CD4-positive, alpha-beta T cell (primary cell): ENCODE results near the gene AVPR1B. TPM values are rescaled to one million over a fixed set of nuclear protein-coding genes. Genes with fewer than 3 reads are reported as not detected.

ENCODE experiments used
- ATAC-seq: fragments of 200-7000 bp; cut with Tn5 transposase; one replicate; pipeline ENCODE4 v1.10.0; 2022; ENCODE audit warnings: mild to moderate bottlenecking; ENCODE audit not compliant: poor library complexity
- CTCF ChIA-PET: fragments of 350-600 bp; sonication (Branson Sonifier 250); formaldehyde crosslinking; loops from one replicate; lab custom pipeline; 2021; ENCODE audit warnings: antibody characterized with exemption, inconsistent platforms; lab: Charles Lee
- POLR2A ChIA-PET: fragments of 350-600 bp; sonication (Branson Sonifier 250); formaldehyde crosslinking; loops from one replicate; lab custom pipeline; 2021; ENCODE audit warnings: antibody characterized with exemption, inconsistent platforms; lab: Charles Lee
- DNase-seq, 14 experiments: peaks; one replicate each; pipeline ENCODE4 v3.0.0-alpha.2; 2013 to 2020; ENCODE audit warnings: mixed read lengths in 2 of 14
- H3K27ac ChIP-seq, 2 donors: one replicate each; pipeline versions ENCODE4 v1.5.1 to v1.7.0; 2013; ENCODE audit warnings: low read length in 2 of 2, low read depth in 1 of 2, mild to moderate bottlenecking in 1 of 2
- H3K27me3 ChIP-seq, 2 experiments: 1 replicate in 1 of 2; 2 replicates in 1 of 2; pipeline versions ENCODE4 v1.6.1 to v1.7.0; 2013; ENCODE audit warnings: low read length in 2 of 2, control low read depth in 1 of 2, mild to moderate bottlenecking in 1 of 2, moderate library complexity in 1 of 2; ENCODE audit not compliant: insufficient read depth in 2 of 2, control insufficient read depth in 1 of 2
- H3K36me3 ChIP-seq: one replicate; pipeline ENCODE4 v1.6.1; 2013; ENCODE audit warnings: low read length, control low read depth; ENCODE audit not compliant: insufficient read depth
- H3K4me1 ChIP-seq: one replicate; pipeline ENCODE4 v1.6.1; 2013; ENCODE audit warnings: low read length, control low read depth; ENCODE audit not compliant: insufficient read depth
- H3K4me3 ChIP-seq: one replicate; pipeline ENCODE4 v1.5.1; 2013; ENCODE audit warnings: mild to moderate bottlenecking, low read length, moderate library complexity
- H3K9me3 ChIP-seq, 2 experiments: 1 replicate in 1 of 2; 2 replicates in 1 of 2; pipeline versions ENCODE4 v1.6.1 to v1.7.0; 2013; ENCODE audit warnings: low read length in 2 of 2, mild to moderate bottlenecking in 2 of 2, control low read depth in 1 of 2, moderate library complexity in 1 of 2; ENCODE audit not compliant: control insufficient read depth in 1 of 2, insufficient read depth in 1 of 2
- H3K27ac Mint-ChIP-seq: one replicate; pipeline ENCODE4 v1.8.0; 2020; ENCODE audit warnings: mixed read lengths
- H3K27me3 Mint-ChIP-seq: one replicate; pipeline ENCODE4 v1.8.0; 2021; ENCODE audit warnings: mixed read lengths
- H3K36me3 Mint-ChIP-seq: one replicate; pipeline ENCODE4 v1.8.0; 2021; ENCODE audit warnings: low read depth, mixed read lengths
- H3K4me1 Mint-ChIP-seq: one replicate; pipeline ENCODE4 v1.8.0; 2021; ENCODE audit warnings: low read depth, mixed read lengths
- H3K4me3 Mint-ChIP-seq: one replicate; pipeline ENCODE4 v1.8.0; 2020; ENCODE audit warnings: mild to moderate bottlenecking, mixed read lengths
- H3K9me3 Mint-ChIP-seq: one replicate; pipeline ENCODE4 v1.8.0; 2020; ENCODE audit warnings: mixed read lengths
- intact Hi-C, 2 experiments: fragments of 100-400 bp; cut with DNase I in 1 of 2; cut with micrococcal nuclease in 1 of 2; formaldehyde crosslinking; loops; one replicate each; pipeline versions ENCODE4 v1.15.1 to v1.9.0; 2023 to 2025; cut with DNase I, micrococcal nuclease
- total RNA-seq, 174 experiments: library from RNA in 2 of 174; stranded (reverse) in 2 of 174; gene quantifications; one replicate each; pipeline ENCODE4 v1.2.3 and lab custom pipeline; 2021 to 2026
- TF ChIP-seq, protein P1 (sequence below): fragments of 200-600 bp; IDR thresholded peaks from one replicate; pipeline ENCODE4 v1.8.0; 2022; ENCODE audit warnings: antibody characterized with exemption, mild to moderate bottlenecking

The AVPR1B gene
- total RNA-seq, 2 experiments from 2014 or later: not detected

DNA sequence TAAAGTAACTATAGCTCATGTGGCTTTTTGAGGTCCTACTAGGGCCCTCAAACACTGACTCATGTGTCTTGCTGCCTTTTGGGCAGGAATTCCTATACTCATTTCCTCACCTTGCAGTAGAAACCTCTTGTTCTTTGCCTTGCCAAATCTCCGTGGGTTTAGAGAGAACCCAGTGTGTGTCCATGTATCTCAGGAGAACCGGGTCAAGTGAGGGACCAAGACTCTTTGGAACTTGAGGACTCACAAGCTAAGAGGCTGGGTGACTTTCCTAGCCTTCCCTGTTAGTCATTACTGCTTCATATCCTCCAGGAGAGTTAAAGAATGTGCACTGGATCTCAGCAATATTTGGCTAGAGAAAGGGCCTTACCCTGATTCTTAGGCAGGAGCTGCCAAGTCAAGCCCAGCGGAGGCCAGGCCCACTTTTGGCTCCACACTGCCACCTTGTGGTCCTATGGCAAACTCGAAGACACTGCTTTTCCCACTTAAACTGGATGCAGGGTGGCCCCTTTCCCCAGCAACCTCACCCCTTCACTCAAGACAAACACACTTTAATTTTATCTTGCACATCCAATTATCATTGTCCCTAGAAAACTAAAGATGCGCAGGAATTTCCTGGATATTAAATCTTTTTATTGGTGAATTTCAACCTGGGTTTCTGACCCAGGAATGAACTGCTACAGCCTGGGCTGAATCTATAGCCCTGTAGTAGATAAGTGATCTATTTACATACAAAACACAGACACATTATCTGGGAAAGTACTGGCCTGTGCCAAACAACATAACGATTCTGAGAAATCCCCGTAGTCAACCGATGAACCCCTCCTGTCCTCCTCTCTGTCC is 10.6 kb downstream of the AVPR1B start:
- no peak overlapping the region for H3K4me3 ChIP-seq
- H3K36me3 Mint-ChIP-seq: no peaks in the 10 kb centered on the region
- intact Hi-C loops: loop anchor here (1.0 to 5.0 kb wide), 7 partner anchors 76 to 449 kb away; no protein-coding TSS in a partner anchor
- H3K27me3 Mint-ChIP-seq: no peaks in the 10 kb centered on the region
- ChIA-PET POLR2A (interaction anchor here (1.9 kb wide), 1 partner anchor 76 kb away, joined by 10 read pairs; no protein-coding TSS in a partner anchor), CTCF (interaction anchor here (1.1 to 2.5 kb wide), 4 partner anchors 11 to 315 kb away, joined by 3 to 13 read pairs (median 4); no protein-coding TSS in a partner anchor)
- TF ChIP-seq, protein P1, sequence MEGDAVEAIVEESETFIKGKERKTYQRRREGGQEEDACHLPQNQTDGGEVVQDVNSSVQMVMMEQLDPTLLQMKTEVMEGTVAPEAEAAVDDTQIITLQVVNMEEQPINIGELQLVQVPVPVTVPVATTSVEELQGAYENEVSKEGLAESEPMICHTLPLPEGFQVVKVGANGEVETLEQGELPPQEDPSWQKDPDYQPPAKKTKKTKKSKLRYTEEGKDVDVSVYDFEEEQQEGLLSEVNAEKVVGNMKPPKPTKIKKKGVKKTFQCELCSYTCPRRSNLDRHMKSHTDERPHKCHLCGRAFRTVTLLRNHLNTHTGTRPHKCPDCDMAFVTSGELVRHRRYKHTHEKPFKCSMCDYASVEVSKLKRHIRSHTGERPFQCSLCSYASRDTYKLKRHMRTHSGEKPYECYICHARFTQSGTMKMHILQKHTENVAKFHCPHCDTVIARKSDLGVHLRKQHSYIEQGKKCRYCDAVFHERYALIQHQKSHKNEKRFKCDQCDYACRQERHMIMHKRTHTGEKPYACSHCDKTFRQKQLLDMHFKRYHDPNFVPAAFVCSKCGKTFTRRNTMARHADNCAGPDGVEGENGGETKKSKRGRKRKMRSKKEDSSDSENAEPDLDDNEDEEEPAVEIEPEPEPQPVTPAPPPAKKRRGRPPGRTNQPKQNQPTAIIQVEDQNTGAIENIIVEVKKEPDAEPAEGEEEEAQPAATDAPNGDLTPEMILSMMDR: peak; percentile 90
- no peaks in the 10 kb centered on the region for H3K9me3 ChIP-seq
- H3K4me3 Mint-ChIP-seq: no peak overlapping the region
- ATAC-seq (peak; percentile 73), DNase-seq (peak; percentile 53 to 86 (median 69))
- peaks cover 0 to 3% of the 10 kb centered on the region in 2 experiments for H3K27me3 ChIP-seq
- no peak overlapping the region for H3K27ac Mint-ChIP-seq
- H3K4me1 Mint-ChIP-seq: no peaks in the 10 kb centered on the region
- H3K9me3 Mint-ChIP-seq: no peaks in the 10 kb centered on the region
- H3K4me1 ChIP-seq: no peaks in the 10 kb centered on the region
- H3K27ac ChIP-seq: no peak overlapping the region
- no peaks in the 10 kb centered on the region for H3K36me3 ChIP-seq

DNA sequence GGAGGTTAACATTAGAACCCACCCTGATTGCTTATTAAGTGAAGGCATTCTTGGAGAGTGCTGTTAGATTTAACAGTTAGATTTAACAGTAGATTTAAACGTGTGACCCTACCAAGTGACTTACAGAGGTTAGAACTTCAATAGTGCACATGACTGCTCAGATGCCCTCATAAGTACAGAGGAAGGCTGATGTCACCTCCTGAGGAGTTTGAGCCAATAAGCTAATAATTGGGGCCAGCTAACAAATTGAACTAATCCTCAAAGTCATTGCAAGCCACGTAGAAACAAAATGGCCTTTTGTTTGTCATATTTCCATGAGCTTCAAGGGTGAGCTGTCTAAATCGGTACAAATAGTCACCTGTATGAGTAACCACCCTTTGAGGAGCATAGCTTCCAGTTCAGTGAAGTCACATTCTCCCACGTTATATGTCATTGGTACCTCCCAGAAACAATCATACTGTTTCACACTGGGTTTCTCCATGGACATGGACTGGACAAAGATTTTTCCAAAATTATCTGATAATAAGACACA is 11.7 kb downstream of the AVPR1B start:
- DNase-seq: no peak
- Histone ChIP-seq H3K4me3 (no peak overlapping the region), H3K27me3 (peaks cover 0 to 3% of the 10 kb centered on the region in 2 experiments), H3K9me3 (no peaks in the 10 kb centered on the region), H3K4me1 (no peaks in the 10 kb centered on the region), H3K27ac (no peak overlapping the region), H3K36me3 (no peaks in the 10 kb centered on the region)
- Mint-ChIP-seq H3K36me3 (no peaks in the 10 kb centered on the region), H3K9me3 (no peaks in the 10 kb centered on the region), H3K4me3 (no peak overlapping the region), H3K27me3 (peaks cover 2% of the 10 kb centered on the region), H3K27ac (no peak overlapping the region), H3K4me1 (no peaks in the 10 kb centered on the region)
- intact Hi-C loops: loop anchor here in 1 of 2 experiments (5.0 kb wide), 2 partner anchors 128 to 448 kb away; no protein-coding TSS in a partner anchor
- ATAC-seq: no peak
- ChIA-PET POLR2A (interaction anchor here (1.9 kb wide), 1 partner anchor 75 kb away, joined by 10 read pairs; no protein-coding TSS in a partner anchor), CTCF (interaction anchor here (1.2 to 2.5 kb wide), 3 partner anchors 10 to 314 kb away, joined by 3 to 13 read pairs (median 5); no protein-coding TSS in a partner anchor)
- TF ChIP-seq, protein P1: no peak

DNA sequence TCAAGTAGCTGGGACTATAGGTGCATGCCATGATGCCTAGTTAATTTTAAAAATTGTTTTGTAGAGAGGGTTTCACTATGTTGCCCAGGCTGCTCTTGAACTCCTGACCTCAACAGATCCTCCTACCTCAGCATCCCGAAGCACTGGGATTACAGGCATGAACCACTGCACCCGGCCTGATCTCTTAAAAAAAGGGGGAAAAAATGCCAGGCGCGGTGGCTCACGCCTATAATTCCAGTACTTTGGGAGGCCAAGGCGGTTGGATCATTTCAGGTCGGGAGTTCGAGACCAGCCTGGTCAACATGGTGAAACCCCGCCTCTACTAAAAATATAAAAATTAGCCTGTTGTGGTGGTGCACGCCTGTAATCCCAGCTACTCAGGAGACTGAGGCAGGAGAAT is 13.2 kb downstream of the AVPR1B start:
- peaks cover 0 to 3% of the 10 kb centered on the region in 2 experiments for H3K27me3 ChIP-seq
- Mint-ChIP-seq H3K36me3 (no peaks in the 10 kb centered on the region), H3K9me3 (no peaks in the 10 kb centered on the region), H3K4me1 (no peaks in the 10 kb centered on the region), H3K4me3 (no peak overlapping the region), H3K27me3 (peaks cover 8% of the 10 kb centered on the region), H3K27ac (no peak overlapping the region)
- H3K4me1 ChIP-seq: no peaks in the 10 kb centered on the region
- H3K9me3 ChIP-seq: no peaks in the 10 kb centered on the region
- ATAC-seq (no peak), DNase-seq (no peak)
- intact Hi-C loops: no loop called here
- H3K36me3 ChIP-seq: no peaks in the 10 kb centered on the region
- H3K27ac ChIP-seq: no peak overlapping the region
- no peak overlapping the region for H3K4me3 ChIP-seq
- ChIA-PET CTCF (no interaction called here), POLR2A (no interaction called here)
- TF ChIP-seq, protein P1: no peak
